GM12892 (cell line): ENCODE data around the gene PARP12.

ENCODE experiments used
- DNase-seq: peaks from one replicate; pipeline ENCODE4 v3.0.0; 2011; ENCODE audit not compliant: insufficient read length
- FAIRE-seq: peaks from 2 replicates; lab custom pipeline; 2011; peaks lifted over from hg19 to GRCh38; lab: Jason Lieb, UNC
- POLR2A ChIP-seq: IDR thresholded peaks from 2 replicates; pipeline ENCODE4 v1.6.1; 2011; ENCODE audit warnings: low read depth, low read length, control low read depth
- POLR2AphosphoS5 ChIP-seq: IDR thresholded peaks from 2 replicates; pipeline ENCODE4 v1.6.1; 2011; ENCODE audit warnings: low read depth, low read length, control low read depth
- TAF1 ChIP-seq: IDR thresholded peaks from 2 replicates; pipeline ENCODE4 v1.6.1; 2011; ENCODE audit warnings: low read depth, mild to moderate bottlenecking, control low read depth, low read length, borderline replicate concordance

Gene PARP12

DNA sequence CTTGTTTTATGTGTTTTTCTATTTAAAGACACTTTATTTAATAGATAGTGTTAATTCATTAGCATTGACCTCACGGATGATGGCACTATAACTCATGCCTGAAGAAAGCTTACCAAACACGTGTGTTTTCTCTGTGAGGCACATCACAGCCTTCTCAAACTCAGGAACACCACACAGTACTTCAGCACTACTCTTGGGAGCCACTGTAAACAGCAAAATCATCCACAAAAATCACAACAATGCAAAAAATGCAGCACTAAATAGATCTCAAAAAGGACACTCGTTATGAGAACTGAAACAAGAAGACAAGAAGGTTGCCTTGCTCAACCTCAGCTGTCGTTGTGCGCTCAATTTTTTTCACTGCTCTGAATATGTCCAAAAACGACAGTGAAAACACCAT, 12.0 kb upstream of the PARP12 start:
- TF ChIP-seq POLR2A (no peak), POLR2AphosphoS5 (no peak), TAF1 (no peak)
- FAIRE-seq (no peak), DNase-seq (no peak)

DNA sequence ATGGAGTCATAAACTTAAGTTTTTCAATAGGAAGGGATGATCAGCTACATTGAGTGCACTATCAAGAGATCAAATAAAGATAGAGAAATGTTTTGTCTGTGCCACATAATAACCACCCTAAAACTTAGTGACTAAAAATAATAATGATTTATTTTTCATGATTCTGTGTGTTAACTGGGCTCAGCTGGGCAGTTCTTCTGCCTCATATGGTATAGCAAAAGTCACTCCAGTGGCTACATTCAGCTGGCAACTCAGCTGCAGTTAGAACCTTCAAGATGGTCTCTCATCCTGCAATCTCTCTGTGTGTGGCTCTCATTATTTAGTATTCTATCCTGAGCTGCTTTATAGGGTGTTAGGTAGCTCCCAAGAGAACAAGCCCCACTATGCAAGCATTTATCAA, 7.8 kb upstream of the PARP12 start:
- no peak for FAIRE-seq
- no peak for DNase-seq

GRCh38 chr7:140069298-140069949, 6.7 kb upstream of the PARP12 start:
- DNase-seq (no peak), FAIRE-seq (no peak)
- TF ChIP-seq POLR2A (no peak), POLR2AphosphoS5 (no peak), TAF1 (no peak)

More for the DNA sequence above, 7.8 kb upstream of the PARP12 start:
- TF ChIP-seq POLR2A (no peak), POLR2AphosphoS5 (no peak), TAF1 (no peak)

DNA sequence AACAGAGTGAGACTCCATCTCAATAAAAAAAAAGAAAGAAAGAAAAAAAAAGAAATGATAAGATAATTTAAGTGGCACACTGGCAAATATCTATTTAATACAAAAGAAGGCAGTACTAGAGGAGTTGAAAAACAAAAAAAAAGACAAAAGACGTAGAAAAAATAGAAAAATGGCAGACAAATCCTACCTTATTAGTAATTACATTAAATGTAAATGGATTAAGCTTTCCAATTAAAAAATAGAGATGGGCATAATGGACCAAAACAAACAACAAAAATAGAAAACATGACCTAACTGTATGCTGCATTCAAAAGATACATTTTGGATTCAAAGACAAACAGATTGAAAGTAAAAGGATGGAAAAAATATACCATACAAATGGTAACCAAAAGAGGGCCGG, 5.3 kb upstream of the PARP12 start:
- FAIRE-seq = no peak
- TF ChIP-seq TAF1 = no peak
- TF ChIP-seq POLR2A = no peak
- no peak for TF ChIP-seq POLR2AphosphoS5

DNA sequence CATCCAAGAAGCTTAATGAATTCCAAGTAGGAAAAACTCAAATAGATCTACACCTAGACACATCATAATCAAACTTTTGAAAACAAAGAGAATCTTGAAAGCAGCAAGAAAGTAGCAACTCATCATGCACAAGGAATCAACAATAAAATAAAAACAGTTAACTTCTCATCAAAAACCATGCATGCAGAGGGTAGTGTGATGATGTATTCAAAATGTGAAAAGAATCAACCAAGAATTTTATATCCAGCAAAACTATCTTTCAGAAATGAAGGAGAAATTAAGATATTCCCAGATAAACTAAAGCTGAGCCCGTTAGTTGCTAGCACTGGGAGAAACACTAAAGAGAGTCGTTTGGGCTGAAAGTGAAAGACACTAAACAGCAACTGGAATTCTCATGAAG, 4.3 kb upstream of the PARP12 start:
- FAIRE-seq (no peak), DNase-seq (no peak)
- TF ChIP-seq POLR2A (no peak), POLR2AphosphoS5 (no peak), TAF1 (no peak)

More for the DNA sequence above, 5.3 kb upstream of the PARP12 start:
- DNase-seq = no peak

DNA sequence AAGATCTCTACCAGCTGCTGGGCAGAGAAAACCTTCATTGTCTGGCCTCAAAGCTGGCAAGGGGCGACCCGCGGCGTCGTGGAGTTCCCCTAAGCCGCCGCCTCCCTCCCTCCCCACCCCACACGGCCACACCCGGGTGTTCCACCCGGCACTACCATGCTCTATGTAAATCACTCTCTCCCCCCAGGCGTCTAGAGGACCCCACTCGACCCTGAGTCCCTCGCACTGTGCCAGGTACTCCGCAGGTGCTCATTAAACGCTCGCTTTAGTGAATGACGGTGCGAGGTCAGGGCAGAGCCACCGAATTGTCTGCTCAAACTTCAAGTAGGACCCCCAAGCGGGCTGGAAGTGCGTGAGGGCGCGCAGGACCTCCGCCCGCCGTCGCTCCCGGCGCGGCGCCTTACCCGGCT, 628 bp downstream of the PARP12 start:
- peak; percentile 28 for DNase-seq
- TF ChIP-seq TAF1 (no peak), POLR2AphosphoS5 (no peak), POLR2A (no peak)
- FAIRE-seq = peak; percentile 42

DNA sequence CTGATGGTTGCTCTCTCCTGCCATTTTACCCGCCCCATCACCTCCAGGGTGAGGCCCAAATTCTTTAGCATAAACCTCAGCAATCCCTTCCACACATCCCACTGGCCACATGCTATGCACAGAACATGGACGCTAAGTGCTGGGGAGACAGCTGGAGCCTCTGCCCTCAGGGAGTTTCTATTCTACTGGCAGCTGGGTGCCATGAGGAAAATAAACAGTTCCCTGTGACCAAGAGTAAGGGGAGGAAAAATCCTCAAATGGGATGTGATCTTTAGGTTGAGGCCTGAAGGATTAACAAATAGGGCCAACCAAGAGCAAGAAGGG, 1.2 kb downstream of the PARP12 start:
- FAIRE-seq (no peak), DNase-seq (no peak)
- TF ChIP-seq TAF1 (no peak), POLR2A (no peak), POLR2AphosphoS5 (no peak)

DNA sequence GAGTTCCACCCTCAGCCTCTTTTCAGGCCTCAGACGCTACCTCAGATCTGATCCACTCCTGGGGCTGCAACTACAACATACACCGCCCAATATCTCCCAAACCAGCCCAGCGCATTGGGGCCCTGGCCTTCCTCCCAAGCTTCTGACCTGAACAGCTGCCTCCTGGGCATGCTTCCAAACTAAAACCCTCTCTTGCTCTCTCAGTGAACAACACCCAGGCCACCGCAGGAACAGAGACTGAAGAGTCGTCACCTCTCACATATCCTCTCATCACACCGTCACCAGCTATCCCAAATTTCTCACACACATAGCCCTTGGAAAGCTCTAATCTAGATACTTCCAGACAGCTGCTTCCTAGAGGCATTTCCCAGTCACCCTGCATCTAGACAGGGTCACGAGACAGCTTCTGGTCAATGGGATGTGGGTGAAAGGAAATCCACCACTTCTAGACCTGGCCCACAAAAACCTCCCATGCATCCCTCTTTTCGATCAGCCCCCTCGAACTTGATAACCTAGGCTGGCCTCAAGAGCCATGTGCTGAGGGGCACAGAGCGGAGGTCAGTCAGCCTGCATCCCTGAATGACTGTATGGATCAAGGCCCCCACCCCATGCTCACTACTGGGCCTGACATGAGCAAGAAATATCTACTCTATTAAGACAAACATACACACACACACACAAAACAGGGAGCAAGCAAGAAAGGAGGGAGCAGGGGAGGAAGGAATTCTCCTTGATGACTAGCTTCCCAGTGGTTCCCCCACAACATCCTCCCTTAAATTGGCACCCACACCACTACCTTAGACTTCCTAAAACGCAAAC, 1.8 kb downstream of the PARP12 start:
- DNase-seq = no peak
- no peak for TF ChIP-seq POLR2A
- no peak for TF ChIP-seq POLR2AphosphoS5
- TF ChIP-seq TAF1 = no peak
- FAIRE-seq = no peak

GRCh38 chr7:140060243-140060630, 2.5 kb downstream of the PARP12 start:
- FAIRE-seq (no peak), DNase-seq (no peak)
- TF ChIP-seq POLR2A = no peak
- no peak for TF ChIP-seq TAF1
- no peak for TF ChIP-seq POLR2AphosphoS5

DNA sequence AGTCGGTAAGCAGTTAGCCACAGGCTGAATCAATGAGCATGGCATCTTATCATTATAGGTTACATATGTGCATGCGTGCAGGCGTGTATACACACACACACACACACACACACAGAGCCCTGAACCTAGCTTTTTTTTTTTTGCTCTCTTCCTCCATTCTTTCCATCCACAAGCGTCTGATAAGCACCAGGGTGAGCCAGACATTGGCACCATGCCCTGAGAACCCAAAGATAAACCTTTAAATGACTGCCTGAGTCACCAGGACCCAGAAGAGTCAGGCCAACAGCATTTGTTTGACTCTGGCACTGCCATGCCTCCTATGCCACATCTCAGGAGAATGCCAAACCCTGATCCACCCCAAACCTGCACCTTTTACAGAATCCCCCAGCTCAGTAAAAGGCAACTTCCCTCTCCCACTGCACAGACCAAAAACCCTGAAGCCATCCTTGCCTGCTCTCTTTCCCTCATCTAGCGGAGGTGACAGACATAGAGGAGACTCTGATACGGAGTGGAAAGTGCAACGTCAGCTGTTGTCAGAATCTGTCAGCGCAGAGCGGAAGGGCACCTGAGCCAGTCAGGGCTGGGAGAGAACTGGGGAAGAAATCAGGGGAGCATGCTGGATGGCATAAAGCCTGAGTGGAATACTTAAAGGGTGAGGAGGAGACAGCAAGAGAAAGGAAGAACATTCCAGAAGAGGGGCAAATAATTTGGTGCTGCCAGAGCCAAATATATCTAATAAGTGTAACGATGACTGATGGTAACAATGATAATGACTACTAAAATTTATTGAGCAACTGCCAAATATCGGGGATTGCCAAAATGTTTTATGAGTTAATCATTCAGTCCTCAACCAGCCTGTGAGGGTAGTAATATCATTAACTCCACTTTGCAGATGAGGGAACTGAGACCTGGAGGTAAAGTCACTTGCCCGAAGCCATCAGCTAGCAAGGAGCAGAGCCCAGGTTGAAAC, 3.2 kb downstream of the PARP12 start:
- FAIRE-seq = no peak
- TF ChIP-seq POLR2A = no peak
- no peak for TF ChIP-seq TAF1
- no peak for TF ChIP-seq POLR2AphosphoS5
- DNase-seq = no peak

DNA sequence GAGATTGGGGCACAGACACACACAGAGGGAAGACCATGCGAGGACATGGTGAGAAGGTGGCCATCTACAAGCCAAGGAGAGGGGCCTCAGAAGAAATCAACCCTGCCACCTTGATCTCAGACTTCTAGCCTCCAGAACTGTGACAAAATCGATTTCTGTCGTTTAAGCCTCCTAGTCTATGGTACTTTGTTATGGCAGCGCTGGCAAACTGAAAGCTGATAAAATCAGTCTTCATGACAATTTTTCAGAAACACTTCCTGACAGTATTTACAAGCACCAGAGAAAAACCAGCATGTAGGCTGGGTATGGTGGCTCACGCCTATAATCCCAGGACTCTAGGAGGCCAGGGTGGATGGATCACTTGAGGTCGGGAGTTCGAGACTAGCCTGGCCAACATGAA, 4.2 kb downstream of the PARP12 start:
- DNase-seq (no peak), FAIRE-seq (no peak)
- TF ChIP-seq TAF1 (no peak), POLR2A (no peak), POLR2AphosphoS5 (no peak)
